Liver (tissue), 9 donors: ENCODE measurements around the gene PROX1. TPM values are rescaled to one million over a fixed set of nuclear protein-coding genes. Genes with fewer than 3 reads are reported as not detected.

Experiments used
- DNase-seq: peaks from one replicate; pipeline ENCODE4 v3.0.0-alpha.2; 2017; ENCODE audit warnings: low spot score
- H3K27ac ChIP-seq, 2 donors: one replicate each; pipeline ENCODE4 v1.7.0; 2013; ENCODE audit warnings: inconsistent platforms in 2 of 2, low read length in 2 of 2, control low read depth in 1 of 2, low read depth in 1 of 2, mild to moderate bottlenecking in 1 of 2
- H3K27me3 ChIP-seq, 4 donors: one replicate each; pipeline versions ENCODE4 v1.6.1 to v1.7.0; 2013; ENCODE audit warnings: low read length in 3 of 4, inconsistent platforms in 1 of 4, mild to moderate bottlenecking in 1 of 4, moderate library complexity in 1 of 4; ENCODE audit not compliant: control insufficient read depth in 4 of 4, insufficient read depth in 4 of 4
- H3K36me3 ChIP-seq, 4 donors: one replicate each; pipeline versions ENCODE4 v1.6.1 to v1.7.0; 2013; ENCODE audit warnings: low read length in 3 of 4, mild to moderate bottlenecking in 3 of 4, low read depth in 1 of 4, moderate library complexity in 1 of 4; ENCODE audit not compliant: control insufficient read depth in 4 of 4, insufficient read depth in 3 of 4
- H3K4me1 ChIP-seq, 4 donors: one replicate each; pipeline versions ENCODE4 v1.6.1 to v1.7.0; 2013; ENCODE audit warnings: low read length in 3 of 4, mild to moderate bottlenecking in 3 of 4, moderate library complexity in 1 of 4; ENCODE audit not compliant: control insufficient read depth in 4 of 4, insufficient read depth in 4 of 4
- H3K4me3 ChIP-seq, 3 donors: one replicate each; pipeline versions ENCODE4 v1.6.1 to v1.7.0; 2013; ENCODE audit warnings: low read length in 3 of 3, control low read depth in 1 of 3, low read depth in 1 of 3, mild to moderate bottlenecking in 1 of 3
- H3K9ac ChIP-seq, 2 donors: one replicate each; pipeline ENCODE4 v1.7.0; 2013; ENCODE audit warnings: low read length in 2 of 2, mild to moderate bottlenecking in 2 of 2, moderate library complexity in 2 of 2, control low read depth in 1 of 2, low read depth in 1 of 2
- H3K9me3 ChIP-seq, 4 donors: one replicate each; pipeline versions ENCODE4 v1.6.1 to v1.7.0; 2013; ENCODE audit warnings: low read length in 3 of 4; ENCODE audit not compliant: control insufficient read depth in 4 of 4
- EGR1 ChIP-seq, 2 donors: IDR thresholded peaks; 2 replicates each; pipeline ENCODE4 v1.6.1; 2016 to 2018; ENCODE audit warnings: antibody characterized with exemption in 2 of 2, low read depth in 2 of 2
- FOXA2 ChIP-seq: IDR thresholded peaks from 2 replicates; pipeline ENCODE4 v1.6.1; 2016; ENCODE audit warnings: antibody characterized with exemption
- GABPA ChIP-seq, 2 donors: IDR thresholded peaks in 1 of 2; conservative IDR thresholded peaks in 1 of 2; 2 replicates each; pipeline ENCODE4 v1.6.1; 2016; ENCODE audit warnings: antibody characterized with exemption in 2 of 2, mild to moderate bottlenecking in 1 of 2, moderate library complexity in 1 of 2
- HNF4A ChIP-seq, 2 donors: conservative IDR thresholded peaks; 2 replicates each; pipeline ENCODE4 v1.6.1; 2016; ENCODE audit warnings: antibody characterized with exemption in 2 of 2, mild to moderate bottlenecking in 2 of 2
- HNF4G ChIP-seq: IDR thresholded peaks from 2 replicates; pipeline ENCODE4 v1.6.1; 2016; ENCODE audit warnings: antibody characterized with exemption
- JUND ChIP-seq, 2 donors: IDR thresholded peaks; 2 replicates each; pipeline ENCODE4 v1.6.1; 2016; ENCODE audit warnings: antibody characterized with exemption in 2 of 2
- NR2F2 ChIP-seq: IDR thresholded peaks from 2 replicates; pipeline ENCODE4 v1.6.1; 2016; ENCODE audit warnings: antibody characterized with exemption
- RAD21 ChIP-seq, 2 donors: IDR thresholded peaks; 2 replicates each; pipeline ENCODE4 v1.6.1; 2016; ENCODE audit warnings: antibody characterized with exemption in 2 of 2, mild to moderate bottlenecking in 2 of 2
- SP1 ChIP-seq: IDR thresholded peaks from 2 replicates; pipeline ENCODE4 v1.6.1; 2018; ENCODE audit warnings: antibody characterized with exemption, mild to moderate bottlenecking
- TAF1 ChIP-seq: conservative IDR thresholded peaks from 2 replicates; pipeline ENCODE4 v1.6.1; 2016; ENCODE audit warnings: antibody characterized with exemption, mild to moderate bottlenecking
- YY1 ChIP-seq: IDR thresholded peaks from 2 replicates; pipeline ENCODE4 v1.6.1; 2016; ENCODE audit warnings: antibody characterized with exemption, mild to moderate bottlenecking
- ZBTB33 ChIP-seq: IDR thresholded peaks from 2 replicates; pipeline ENCODE4 v1.6.1; 2016; ENCODE audit warnings: antibody characterized with exemption
- WGBS: extraction: QIAGEN DNeasy Blood & Tissue Kit; methylation state at CpG from one replicate; pipeline ENCODE4 v1.1.7; 2013; 5-methylcytosine and 5-hydroxymethylcytosine counted together
- polyA plus RNA-seq, 2 donors: library from polyadenylated mRNA; stranded (reverse) in 1 of 2; unstranded in 1 of 2; fragments of 200-250 nt in 1 of 2; fragments of >200 nt in 1 of 2; fragmentation: Nextera tagmentation in 1 of 2; extraction: Ambion mirVana in 1 of 2; gene quantifications; one replicate each; pipeline versions ENCODE4 v1.2.1 to v1.2.3, GENCODE V29; 2013 to 2015
- total RNA-seq, 2 donors: library from RNA; depleted of rRNA; stranded (reverse); fragments of >200 nt; gene quantifications; one replicate each; pipeline ENCODE4 v1.2.3, GENCODE V29; 2014
- TF ChIP-seq, protein P1 (sequence below): IDR thresholded peaks from 2 replicates; pipeline ENCODE4 v1.6.1; 2016; ENCODE audit warnings: antibody characterized with exemption, mild to moderate bottlenecking
- TF ChIP-seq, protein P2 (sequence below): fragments of 150-350 bp; IDR thresholded peaks from 2 replicates; pipeline ENCODE4 v1.5.1; 2017; ENCODE audit warnings: improper control_type of control experiment, low read depth, low read length; ENCODE audit not compliant: missing input control
- TF ChIP-seq, protein P3 (sequence below): IDR thresholded peaks from 2 replicates; pipeline ENCODE4 v1.6.1; 2016; ENCODE audit warnings: antibody characterized with exemption
- TF ChIP-seq, protein P4 (sequence below): IDR thresholded peaks from 2 replicates; pipeline ENCODE4 v1.6.1; 2016; ENCODE audit warnings: antibody characterized with exemption
- donor health status: healthy.
- donor health status: healthy.
- donor health status: healthy.
- donor health status: healthy.
- donor health status: healthy.

PROX1 gene
- total and polyA plus RNA-seq, 4 donors = 18.3 to 101 (median 31.3) TPM

- peaks cover 0 to 38% (median 5%) of the 10 kb centered on the region in 4 donors for H3K4me1 ChIP-seq
- no peaks in the 10 kb centered on the region for H3K27me3 ChIP-seq
- DNase-seq = no peak
- no peaks in the 10 kb centered on the region for H3K36me3 ChIP-seq
- TF ChIP-seq, protein P1, sequence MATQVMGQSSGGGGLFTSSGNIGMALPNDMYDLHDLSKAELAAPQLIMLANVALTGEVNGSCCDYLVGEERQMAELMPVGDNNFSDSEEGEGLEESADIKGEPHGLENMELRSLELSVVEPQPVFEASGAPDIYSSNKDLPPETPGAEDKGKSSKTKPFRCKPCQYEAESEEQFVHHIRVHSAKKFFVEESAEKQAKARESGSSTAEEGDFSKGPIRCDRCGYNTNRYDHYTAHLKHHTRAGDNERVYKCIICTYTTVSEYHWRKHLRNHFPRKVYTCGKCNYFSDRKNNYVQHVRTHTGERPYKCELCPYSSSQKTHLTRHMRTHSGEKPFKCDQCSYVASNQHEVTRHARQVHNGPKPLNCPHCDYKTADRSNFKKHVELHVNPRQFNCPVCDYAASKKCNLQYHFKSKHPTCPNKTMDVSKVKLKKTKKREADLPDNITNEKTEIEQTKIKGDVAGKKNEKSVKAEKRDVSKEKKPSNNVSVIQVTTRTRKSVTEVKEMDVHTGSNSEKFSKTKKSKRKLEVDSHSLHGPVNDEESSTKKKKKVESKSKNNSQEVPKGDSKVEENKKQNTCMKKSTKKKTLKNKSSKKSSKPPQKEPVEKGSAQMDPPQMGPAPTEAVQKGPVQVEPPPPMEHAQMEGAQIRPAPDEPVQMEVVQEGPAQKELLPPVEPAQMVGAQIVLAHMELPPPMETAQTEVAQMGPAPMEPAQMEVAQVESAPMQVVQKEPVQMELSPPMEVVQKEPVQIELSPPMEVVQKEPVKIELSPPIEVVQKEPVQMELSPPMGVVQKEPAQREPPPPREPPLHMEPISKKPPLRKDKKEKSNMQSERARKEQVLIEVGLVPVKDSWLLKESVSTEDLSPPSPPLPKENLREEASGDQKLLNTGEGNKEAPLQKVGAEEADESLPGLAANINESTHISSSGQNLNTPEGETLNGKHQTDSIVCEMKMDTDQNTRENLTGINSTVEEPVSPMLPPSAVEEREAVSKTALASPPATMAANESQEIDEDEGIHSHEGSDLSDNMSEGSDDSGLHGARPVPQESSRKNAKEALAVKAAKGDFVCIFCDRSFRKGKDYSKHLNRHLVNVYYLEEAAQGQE = no peak
- no peak for TF ChIP-seq HNF4G
- TF ChIP-seq FOXA2 = no peak
- no peak for TF ChIP-seq EGR1 (IDR thresholded peaks at IDR 0.05; ENCODE audit: low read depth in 2 of 2)
- no peak for TF ChIP-seq YY1
- TF ChIP-seq, protein P2, sequence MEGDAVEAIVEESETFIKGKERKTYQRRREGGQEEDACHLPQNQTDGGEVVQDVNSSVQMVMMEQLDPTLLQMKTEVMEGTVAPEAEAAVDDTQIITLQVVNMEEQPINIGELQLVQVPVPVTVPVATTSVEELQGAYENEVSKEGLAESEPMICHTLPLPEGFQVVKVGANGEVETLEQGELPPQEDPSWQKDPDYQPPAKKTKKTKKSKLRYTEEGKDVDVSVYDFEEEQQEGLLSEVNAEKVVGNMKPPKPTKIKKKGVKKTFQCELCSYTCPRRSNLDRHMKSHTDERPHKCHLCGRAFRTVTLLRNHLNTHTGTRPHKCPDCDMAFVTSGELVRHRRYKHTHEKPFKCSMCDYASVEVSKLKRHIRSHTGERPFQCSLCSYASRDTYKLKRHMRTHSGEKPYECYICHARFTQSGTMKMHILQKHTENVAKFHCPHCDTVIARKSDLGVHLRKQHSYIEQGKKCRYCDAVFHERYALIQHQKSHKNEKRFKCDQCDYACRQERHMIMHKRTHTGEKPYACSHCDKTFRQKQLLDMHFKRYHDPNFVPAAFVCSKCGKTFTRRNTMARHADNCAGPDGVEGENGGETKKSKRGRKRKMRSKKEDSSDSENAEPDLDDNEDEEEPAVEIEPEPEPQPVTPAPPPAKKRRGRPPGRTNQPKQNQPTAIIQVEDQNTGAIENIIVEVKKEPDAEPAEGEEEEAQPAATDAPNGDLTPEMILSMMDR = no peak
- no peak for TF ChIP-seq NR2F2
- TF ChIP-seq JUND (IDR thresholded peaks at IDR 0.05) = no peak
- no peak for TF ChIP-seq SP1
- no peak for TF ChIP-seq ZBTB33
- no peak for TF ChIP-seq RAD21 (IDR thresholded peaks at IDR 0.05)
- TF ChIP-seq, protein P3, sequence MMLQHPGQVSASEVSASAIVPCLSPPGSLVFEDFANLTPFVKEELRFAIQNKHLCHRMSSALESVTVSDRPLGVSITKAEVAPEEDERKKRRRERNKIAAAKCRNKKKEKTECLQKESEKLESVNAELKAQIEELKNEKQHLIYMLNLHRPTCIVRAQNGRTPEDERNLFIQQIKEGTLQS = no peak
- peak overlapping the region; percentile 70 to 79 (median 73) for H3K4me3 ChIP-seq
- H3K9ac ChIP-seq = peak overlapping the region; percentile 50 to 98
- no peaks in the 10 kb centered on the region for H3K9me3 ChIP-seq
- H3K27ac ChIP-seq = peak overlapping the region; percentile 93 to 97
- 2% methylated on average over 6 of the region's 6 CpGs for WGBS
Observed at GRCh38 chr1:213986925-213987250, 885 bp upstream of the PROX1 start.

GRCh38 chr1:213987422-213987926, 299 bp upstream of the PROX1 start:
- Histone ChIP-seq H3K4me1 (peaks cover 0 to 38% (median 4%) of the 10 kb centered on the region in 4 donors), H3K27ac (peak overlapping the region; percentile 93 to 97), H3K9ac (peak overlapping the region; percentile 91 to 99), H3K27me3 (no peaks in the 10 kb centered on the region), H3K36me3 (no peaks in the 10 kb centered on the region), H3K9me3 (no peaks in the 10 kb centered on the region), H3K4me3 (peak overlapping the region; percentile 70 to 87 (median 82))
- under 1% methylated on average over 35 of the region's 35 CpGs for WGBS
- DNase-seq = peak; percentile 68
- TF ChIP-seq JUND (IDR thresholded peaks at IDR 0.05) (no peak), RAD21 (IDR thresholded peaks at IDR 0.05) (no peak), GABPA (IDR thresholded peaks at IDR 0.05 in 1 of 2, conservative IDR thresholded peaks at IDR 0.05 in 1 of 2) (no peak), EGR1 (IDR thresholded peaks at IDR 0.05; ENCODE audit: low read depth in 2 of 2) (no peak), TAF1 (no peak), HNF4A (conservative IDR thresholded peaks at IDR 0.05) (peak in 1 of 2 donors; percentile 21)
- TF ChIP-seq, protein P2 = no peak
- TF ChIP-seq, protein P4, sequence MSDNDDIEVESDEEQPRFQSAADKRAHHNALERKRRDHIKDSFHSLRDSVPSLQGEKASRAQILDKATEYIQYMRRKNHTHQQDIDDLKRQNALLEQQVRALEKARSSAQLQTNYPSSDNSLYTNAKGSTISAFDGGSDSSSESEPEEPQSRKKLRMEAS = no peak
- TF ChIP-seq, protein P1 = no peak
